Fibroblast of lung (primary cell): ENCODE measurements around the gene PAQR7. TPM values are rescaled to one million over a fixed set of nuclear protein-coding genes. Genes with fewer than 3 reads are reported as not detected.
A peak's percentile ranks its signal among the peaks of the same experiment; 100 is the strongest.

Experiments used
- DNase-seq, 2 donors: peaks; one replicate each; pipeline versions ENCODE4 v3.0.0 to v3.0.0-alpha.2; 2010; ENCODE audit warnings: low read depth in 2 of 2
- H2AFZ ChIP-seq: 2 replicates; pipeline ENCODE4 v1.5.1; 2012; ENCODE audit warnings: low read length, control low read depth, inconsistent platforms
- H3K27ac ChIP-seq: 2 replicates; pipeline ENCODE4 v1.5.1; 2011; ENCODE audit warnings: low read length, control low read depth; ENCODE audit not compliant: insufficient read depth
- H3K27me3 ChIP-seq: 2 replicates; pipeline ENCODE4 v1.5.1; 2011; ENCODE audit warnings: mild to moderate bottlenecking, low read length; ENCODE audit not compliant: control insufficient read depth, insufficient read depth
- H3K36me3 ChIP-seq: 2 replicates; pipeline ENCODE4 v1.5.1; 2011; ENCODE audit warnings: low read length; ENCODE audit not compliant: control insufficient read depth, insufficient read depth
- H3K4me1 ChIP-seq: 2 replicates; pipeline ENCODE4 v1.5.1; 2011; ENCODE audit warnings: low read length; ENCODE audit not compliant: control insufficient read depth, insufficient read depth; ENCODE audit errors: extremely low read depth
- H3K4me2 ChIP-seq: 2 replicates; pipeline ENCODE4 v1.5.1; 2011; ENCODE audit warnings: low read length, control low read depth; ENCODE audit not compliant: insufficient read depth; ENCODE audit errors: extremely low read depth
- H3K4me3 ChIP-seq, 4 experiments: fragments of 200-600 bp in 1 of 4; sonication (generic) in 1 of 4; replicated peaks in 1 of 4; 2 replicates each; pipeline ENCODE4 v1.5.1; 2011 to 2016; ENCODE audit warnings: low read length in 4 of 4, low read depth in 3 of 4, mild to moderate bottlenecking in 3 of 4, control low read depth in 2 of 4, inconsistent platforms in 1 of 4, mixed read lengths in 1 of 4; ENCODE audit not compliant: insufficient read depth in 1 of 4; ENCODE audit errors: control extremely low read depth in 1 of 4
- H3K79me2 ChIP-seq: 2 replicates; pipeline ENCODE4 v1.5.1; 2012; ENCODE audit warnings: mild to moderate bottlenecking, low read length, inconsistent platforms; ENCODE audit not compliant: control insufficient read depth, insufficient read depth
- H3K9ac ChIP-seq: 2 replicates; pipeline ENCODE4 v1.5.1; 2011; ENCODE audit warnings: mild to moderate bottlenecking, low read length, control low read depth; ENCODE audit not compliant: insufficient read depth
- H3K9me3 ChIP-seq: 2 replicates; pipeline ENCODE4 v1.5.1; 2012; ENCODE audit warnings: low read depth, low read length; ENCODE audit not compliant: control insufficient read depth, insufficient read depth
- H4K20me1 ChIP-seq: 2 replicates; pipeline ENCODE4 v1.5.1; 2011; ENCODE audit warnings: low read length; ENCODE audit not compliant: control insufficient read depth, insufficient read depth; ENCODE audit errors: extremely low read depth
- CTCF ChIP-seq, 2 donors: IDR thresholded peaks in 1 of 2; conservative IDR thresholded peaks in 1 of 2; 1 replicate in 1 of 2; 2 replicates in 1 of 2; pipeline ENCODE4 v1.5.1; 2011 to 2012; ENCODE audit warnings: low read length in 2 of 2, control low read depth in 1 of 2, inconsistent platforms in 1 of 2, low read depth in 1 of 2, mild to moderate bottlenecking in 1 of 2
- EZH2 ChIP-seq: IDR thresholded peaks from 2 replicates; pipeline ENCODE4 v1.5.1; 2012; ENCODE audit warnings: low read length, control low read depth, mild to moderate bottlenecking; ENCODE audit errors: missing control alignments
- polyA plus RNA-seq, 2 donors: library from polyadenylated mRNA; depleted of rRNA in 1 of 2; stranded (reverse) in 1 of 2; unstranded in 1 of 2; fragments of >200 nt; gene quantifications; 2 replicates each; pipeline ENCODE4 v1.2.1, GENCODE V29; 2011 to 2012; ENCODE audit warnings: missing spikeins in 1 of 2
- total RNA-seq: library from RNA; depleted of rRNA; stranded (reverse); fragments of >200 nt; gene quantifications from 2 replicates; pipeline ENCODE4 v1.2.1, GENCODE V29; 2014

PAQR7 gene
- total and polyA plus RNA-seq, 2 donors (not counting 1 experiment from before 2014, with no cell fraction given): 12.8 to 15.9 TPM

DNA sequence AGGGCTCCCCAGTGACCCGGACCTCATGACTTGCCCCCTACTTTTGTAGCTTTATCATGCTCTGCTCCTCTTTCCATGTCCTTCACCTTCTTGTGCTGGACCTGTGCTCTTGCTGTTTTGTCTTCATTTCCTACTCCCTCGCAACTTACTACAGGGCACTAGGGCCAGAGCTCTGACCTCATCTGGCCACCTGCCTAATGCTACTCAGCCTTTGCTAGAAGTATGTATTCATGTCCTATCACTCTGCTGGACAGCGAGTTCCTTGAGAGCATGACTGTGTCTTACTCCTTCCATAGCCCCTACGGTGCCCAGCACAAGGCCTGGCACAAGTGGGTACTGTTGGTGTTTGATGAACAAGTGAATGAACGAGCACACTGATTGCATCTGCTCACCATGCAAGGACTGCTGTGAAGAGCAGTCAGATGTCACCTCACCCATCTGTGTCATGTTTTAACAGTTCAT lies 53.8 kb downstream of the PAQR7 start:
- H2AFZ ChIP-seq: no peak overlapping the region
- peak; percentile 41 to 46 for DNase-seq
- no peaks in the 10 kb centered on the region for H4K20me1 ChIP-seq
- H3K4me1 ChIP-seq: peaks cover 15% of the 10 kb centered on the region
- H3K4me3 ChIP-seq: peak overlapping the region in 3 of 4 experiments; percentile 74 to 83 (median 80)
- H3K9ac ChIP-seq: no peak overlapping the region
- H3K36me3 ChIP-seq: peaks cover 3% of the 10 kb centered on the region
- H3K27me3 ChIP-seq: no peaks in the 10 kb centered on the region
- TF ChIP-seq EZH2: no peak
- no peak for TF ChIP-seq CTCF (conservative IDR thresholded peaks at IDR 0.05 in 1 of 2, IDR thresholded peaks at IDR 0.05 in 1 of 2; ENCODE audit: low read depth in 1 of 2, low read length in 2 of 2)
- H3K27ac ChIP-seq: peak overlapping the region; percentile 83
- no peaks in the 10 kb centered on the region for H3K9me3 ChIP-seq
- H3K4me2 ChIP-seq: peak overlapping the region; percentile 93
- peaks cover 32% of the 10 kb centered on the region for H3K79me2 ChIP-seq

DNA sequence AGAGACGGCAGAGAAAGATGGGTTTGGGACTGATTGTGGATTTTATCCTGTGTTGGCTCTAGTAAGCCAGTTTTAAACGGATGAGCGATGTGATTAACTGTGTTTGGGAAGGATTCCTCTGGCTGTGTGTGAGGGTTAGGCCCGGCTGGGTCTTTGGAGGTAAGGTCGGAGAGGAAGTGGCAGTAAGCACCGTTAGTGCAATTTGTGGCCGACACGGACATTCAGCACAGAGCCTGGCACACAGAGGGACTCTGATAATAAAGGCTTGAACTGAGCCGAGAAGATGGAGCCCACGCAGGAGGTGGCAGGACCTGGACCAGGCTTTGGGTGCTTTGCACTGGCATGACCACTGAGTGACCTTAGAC lies 54.4 kb downstream of the PAQR7 start:
- Histone ChIP-seq H3K27me3 (no peaks in the 10 kb centered on the region), H3K36me3 (no peaks in the 10 kb centered on the region), H3K27ac (peak overlapping the region; percentile 83), H2AFZ (no peak overlapping the region), H3K79me2 (peaks cover 32% of the 10 kb centered on the region), H3K9ac (peak overlapping the region; percentile 92), H4K20me1 (no peaks in the 10 kb centered on the region), H3K4me3 (peak overlapping the region; percentile 74 to 83 (median 79)), H3K9me3 (no peaks in the 10 kb centered on the region), H3K4me1 (peaks cover 15% of the 10 kb centered on the region), H3K4me2 (peak overlapping the region; percentile 93)
- no peak for DNase-seq
- no peak for TF ChIP-seq CTCF (conservative IDR thresholded peaks at IDR 0.05 in 1 of 2, IDR thresholded peaks at IDR 0.05 in 1 of 2; ENCODE audit: low read depth in 1 of 2, low read length in 2 of 2)
- TF ChIP-seq EZH2: no peak

GRCh38 chr1:25820247-25821111 lies 55.0 kb downstream of the PAQR7 start:
- peak overlapping the region; percentile 74 to 90 (median 80) for H3K4me3 ChIP-seq
- H3K27me3 ChIP-seq: no peaks in the 10 kb centered on the region
- H3K9me3 ChIP-seq: no peaks in the 10 kb centered on the region
- peak overlapping the region; percentile 92 for H3K9ac ChIP-seq
- no peak for TF ChIP-seq EZH2
- no peak for TF ChIP-seq CTCF (conservative IDR thresholded peaks at IDR 0.05 in 1 of 2, IDR thresholded peaks at IDR 0.05 in 1 of 2; ENCODE audit: low read depth in 1 of 2, low read length in 2 of 2)
- peak; percentile 55 to 61 for DNase-seq
- no peaks in the 10 kb centered on the region for H3K36me3 ChIP-seq
- H2AFZ ChIP-seq: peak overlapping the region; percentile 61
- H3K4me1 ChIP-seq: peaks cover 15% of the 10 kb centered on the region
- H4K20me1 ChIP-seq: no peaks in the 10 kb centered on the region
- peak overlapping the region; percentile 83 for H3K27ac ChIP-seq
- peak overlapping the region; percentile 93 for H3K4me2 ChIP-seq
- peaks cover 32% of the 10 kb centered on the region for H3K79me2 ChIP-seq
